A673 (cell line): ENCODE results near the gene HOXA1.

Experiments
- EZH2 ChIP-seq: fragments of 200-600 bp; sonication (generic); IDR thresholded peaks from 2 replicates; pipeline ENCODE4 v1.6.1; 2017; ENCODE audit warnings: borderline replicate concordance, low read depth, mild to moderate bottlenecking, mixed read lengths, antibody characterized with exemption, low read length; ENCODE audit not compliant: poor library complexity, severe bottlenecking
- TF ChIP-seq, protein P1 (sequence below): fragments of 300-800, 200-600 bp; sonication (generic); conservative IDR thresholded peaks from 2 replicates; pipeline ENCODE4 v1.5.1; 2017; ENCODE audit warnings: low read depth, mild to moderate bottlenecking, antibody characterized with exemption, low read length, moderate library complexity, mixed read lengths

DNA sequence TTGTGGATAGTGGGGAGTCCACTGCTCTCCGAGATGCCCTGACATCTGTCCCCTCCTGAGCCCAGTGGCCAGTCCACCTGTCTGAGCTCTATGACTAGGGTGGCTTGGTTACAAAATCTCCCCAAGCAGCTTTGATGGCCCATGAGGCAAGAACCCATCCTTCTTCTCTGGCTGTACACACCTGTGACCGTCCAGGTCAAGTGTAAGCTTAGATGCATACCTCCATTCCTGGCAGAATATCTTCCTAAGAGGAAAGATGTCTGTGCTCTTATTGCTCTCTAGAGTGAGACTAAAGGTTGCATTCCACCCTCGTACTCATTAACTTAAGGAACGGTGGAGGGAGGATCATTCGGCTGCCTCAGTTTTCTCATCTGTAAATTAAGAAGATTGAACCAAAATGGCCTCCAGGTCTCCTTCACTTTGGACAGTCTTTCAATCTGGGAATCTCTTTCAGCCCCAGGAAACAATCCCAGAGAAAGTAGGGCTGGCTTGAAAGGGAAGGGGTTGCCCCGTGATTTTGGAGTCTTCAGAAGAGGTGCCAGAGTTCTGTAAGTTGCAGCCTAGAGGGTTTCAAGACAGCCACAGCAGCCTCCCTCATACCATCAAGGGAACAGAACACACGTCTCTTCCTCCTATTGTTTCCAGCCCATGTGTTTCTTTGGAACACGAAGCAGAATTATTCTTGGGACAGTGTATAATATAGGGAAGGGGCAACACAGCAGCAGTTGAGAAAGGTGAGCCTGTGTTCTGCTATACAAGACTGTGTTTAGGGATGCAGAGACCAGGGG is 29.3 kb upstream of the HOXA1 start:
- TF ChIP-seq, protein P1, sequence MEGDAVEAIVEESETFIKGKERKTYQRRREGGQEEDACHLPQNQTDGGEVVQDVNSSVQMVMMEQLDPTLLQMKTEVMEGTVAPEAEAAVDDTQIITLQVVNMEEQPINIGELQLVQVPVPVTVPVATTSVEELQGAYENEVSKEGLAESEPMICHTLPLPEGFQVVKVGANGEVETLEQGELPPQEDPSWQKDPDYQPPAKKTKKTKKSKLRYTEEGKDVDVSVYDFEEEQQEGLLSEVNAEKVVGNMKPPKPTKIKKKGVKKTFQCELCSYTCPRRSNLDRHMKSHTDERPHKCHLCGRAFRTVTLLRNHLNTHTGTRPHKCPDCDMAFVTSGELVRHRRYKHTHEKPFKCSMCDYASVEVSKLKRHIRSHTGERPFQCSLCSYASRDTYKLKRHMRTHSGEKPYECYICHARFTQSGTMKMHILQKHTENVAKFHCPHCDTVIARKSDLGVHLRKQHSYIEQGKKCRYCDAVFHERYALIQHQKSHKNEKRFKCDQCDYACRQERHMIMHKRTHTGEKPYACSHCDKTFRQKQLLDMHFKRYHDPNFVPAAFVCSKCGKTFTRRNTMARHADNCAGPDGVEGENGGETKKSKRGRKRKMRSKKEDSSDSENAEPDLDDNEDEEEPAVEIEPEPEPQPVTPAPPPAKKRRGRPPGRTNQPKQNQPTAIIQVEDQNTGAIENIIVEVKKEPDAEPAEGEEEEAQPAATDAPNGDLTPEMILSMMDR = no peak
- no peak for TF ChIP-seq EZH2
